Adrenal gland (tissue), 5 donors: ENCODE data around the gene TJP2.

ENCODE experiments used
- CTCF ChIP-seq, 6 experiments: fragments of 450-650 bp in 4 of 6; fragments of 200-600 bp in 2 of 6; sonication (generic) in 1 of 6; IDR thresholded peaks; 1 replicate in 5 of 6; 2 replicates in 1 of 6; pipeline versions ENCODE4 v1.5.1 to v1.8.0; 2016 to 2021; ENCODE audit warnings: antibody characterized with exemption in 6 of 6, mild to moderate bottlenecking in 2 of 6, moderate library complexity in 1 of 6
- POLR2A ChIP-seq, 2 donors: fragments of 450-650 bp; IDR thresholded peaks; one replicate each; pipeline ENCODE4 v1.6.1; 2017; ENCODE audit warnings: antibody characterized with exemption in 2 of 2, mild to moderate bottlenecking in 2 of 2, moderate library complexity in 1 of 2
- donor health status: DM: no; HTN: no; CAD: no.

GRCh38 chr9:69232135-69232534 lies 58.1 kb downstream of the TJP2 start:
- no peak for TF ChIP-seq CTCF (IDR thresholded peaks at IDR 0.05)
- TF ChIP-seq POLR2A (IDR thresholded peaks at IDR 0.05) = no peak
